ENCODE results near the gene MYOG.

The MYOG gene

GRCh38 chr1:203054642-203055041, 31.2 kb downstream of the MYOG start:
- ATAC-seq: no peak
- TF ChIP-seq POU6F1 (CRISPR knock-in tag; IDR thresholded peaks at IDR 0.05; ENCODE audit: borderline replicate concordance, low read depth) (no peak), CSRNP3 (CRISPR knock-in tag; IDR thresholded peaks at IDR 0.05) (no peak), CREB5 (CRISPR knock-in tag; IDR thresholded peaks at IDR 0.05; ENCODE audit: low read depth) (no peak), TSHZ2 (CRISPR knock-in tag; IDR thresholded peaks at IDR 0.05) (no peak), ZC3H10 (CRISPR knock-in tag; IDR thresholded peaks at IDR 0.05) (no peak), SNAI2 (CRISPR knock-in tag; IDR thresholded peaks at IDR 0.05) (no peak), ZNF565 (CRISPR knock-in tag; conservative IDR thresholded peaks at IDR 0.05; ENCODE audit: low read depth) (no peak), TOX (CRISPR knock-in tag; IDR thresholded peaks at IDR 0.05; ENCODE audit: borderline replicate concordance) (no peak)

GRCh38 chr1:203054184-203054583, 31.6 kb downstream of the MYOG start:
- ATAC-seq: no peak
- no peak for TF ChIP-seq ZNF70 (CRISPR knock-in tag; IDR thresholded peaks at IDR 0.05)
- no peak for TF ChIP-seq TCF4 (CRISPR knock-in tag; IDR thresholded peaks at IDR 0.05; ENCODE audit: borderline replicate concordance)
- TF ChIP-seq ZNF8 (CRISPR knock-in tag; IDR thresholded peaks at IDR 0.05): no peak
- no peak for TF ChIP-seq TSHZ2 (CRISPR knock-in tag; IDR thresholded peaks at IDR 0.05)
- TF ChIP-seq BACH2 (CRISPR knock-in tag; IDR thresholded peaks at IDR 0.05; ENCODE audit: borderline replicate concordance): no peak
- no peak for TF ChIP-seq ZFP3 (CRISPR knock-in tag; IDR thresholded peaks at IDR 0.05)
- TF ChIP-seq POU6F1 (CRISPR knock-in tag; IDR thresholded peaks at IDR 0.05; ENCODE audit: borderline replicate concordance, low read depth): no peak
- TF ChIP-seq GLIS3 (CRISPR knock-in tag; IDR thresholded peaks at IDR 0.05): no peak
- no peak for TF ChIP-seq CSRNP3 (CRISPR knock-in tag; IDR thresholded peaks at IDR 0.05)
- no peak for TF ChIP-seq ARNTL (CRISPR knock-in tag; IDR thresholded peaks at IDR 0.05; ENCODE audit: borderline replicate concordance, low read depth)

- ATAC-seq: no peak
- TF ChIP-seq PPARA (CRISPR knock-in tag; IDR thresholded peaks at IDR 0.05; ENCODE audit: borderline replicate concordance) (no peak), BACH2 (CRISPR knock-in tag; IDR thresholded peaks at IDR 0.05; ENCODE audit: borderline replicate concordance) (no peak), ESRRG (CRISPR knock-in tag; IDR thresholded peaks at IDR 0.05) (no peak), SNAI2 (CRISPR knock-in tag; IDR thresholded peaks at IDR 0.05) (no peak), ZNF8 (CRISPR knock-in tag; IDR thresholded peaks at IDR 0.05) (no peak), CREB5 (CRISPR knock-in tag; IDR thresholded peaks at IDR 0.05; ENCODE audit: low read depth) (no peak), ZFP30 (CRISPR knock-in tag; IDR thresholded peaks at IDR 0.05) (no peak)
These were observed 33.2 kb downstream of the MYOG start for GRCh38 chr1:203052601-203053000.

Data from SK-N-SH treated with all-trans-retinoic acid at 6 μM for 48 hours (cell line).